ENCODE results near the gene IL1F10.

IL1F10 gene

GRCh38 chr2:113050921-113051895 lies 16.6 kb upstream of the IL1F10 start:
- Mint-ChIP-seq H3K9me3 (peaks cover 20% of the 10 kb centered on the region), H3K4me1 (ENCODE audit: low read depth) (peaks cover 10% of the 10 kb centered on the region), H3K27ac (no peak overlapping the region), H3K4me3 (no peak overlapping the region), H3K27me3 (peaks cover 3% of the 10 kb centered on the region), H3K36me3 (ENCODE audit: low read depth) (peaks cover 4% of the 10 kb centered on the region)

GRCh38 chr2:113052396-113052917 lies 15.3 kb upstream of the IL1F10 start, which contains the start of gene IL36B:
IL36B (minus strand) TSS chr2:113052867.
- no peak within 1 kb of the TSS for H3K4me3 Mint-ChIP-seq
- peaks cover 17% of the 10 kb centered on the region for H3K4me1 Mint-ChIP-seq (ENCODE audit: low read depth)
- H3K36me3 Mint-ChIP-seq (ENCODE audit: low read depth): peaks cover 4% of the 10 kb centered on the region
- no peaks in the 10 kb centered on the region for H3K27me3 Mint-ChIP-seq
- H3K9me3 Mint-ChIP-seq: peaks cover 24% of the 10 kb centered on the region
- no peak within 1 kb of the TSS for H3K27ac Mint-ChIP-seq

GRCh38 chr2:113053666-113054065 lies 14.1 kb upstream of the IL1F10 start:
- Mint-ChIP-seq H3K9me3 (peaks cover 24% of the 10 kb centered on the region), H3K27me3 (no peaks in the 10 kb centered on the region), H3K4me1 (ENCODE audit: low read depth) (peaks cover 17% of the 10 kb centered on the region), H3K36me3 (ENCODE audit: low read depth) (peaks cover 4% of the 10 kb centered on the region), H3K27ac (no peak overlapping the region), H3K4me3 (no peak overlapping the region)

GRCh38 chr2:113054066-113054465 lies 13.7 kb upstream of the IL1F10 start:
- Mint-ChIP-seq H3K4me3 (no peak overlapping the region), H3K27ac (no peak overlapping the region), H3K9me3 (peaks cover 24% of the 10 kb centered on the region), H3K27me3 (no peaks in the 10 kb centered on the region), H3K36me3 (ENCODE audit: low read depth) (peaks cover 4% of the 10 kb centered on the region), H3K4me1 (ENCODE audit: low read depth) (peaks cover 17% of the 10 kb centered on the region)

- Mint-ChIP-seq H3K36me3 (ENCODE audit: low read depth) (peaks cover 4% of the 10 kb centered on the region), H3K27ac (peak overlapping the region; percentile 19), H3K4me3 (no peak overlapping the region), H3K27me3 (no peaks in the 10 kb centered on the region), H3K9me3 (peaks cover 24% of the 10 kb centered on the region), H3K4me1 (ENCODE audit: low read depth) (peaks cover 17% of the 10 kb centered on the region)
These were observed 11.2 kb upstream of the IL1F10 start for GRCh38 chr2:113056521-113056920.

- peaks cover 4% of the 10 kb centered on the region for H3K36me3 Mint-ChIP-seq (ENCODE audit: low read depth)
- H3K27ac Mint-ChIP-seq: no peak overlapping the region
- no peak overlapping the region for H3K4me3 Mint-ChIP-seq
- peaks cover 24% of the 10 kb centered on the region for H3K9me3 Mint-ChIP-seq
- H3K4me1 Mint-ChIP-seq (ENCODE audit: low read depth): peaks cover 17% of the 10 kb centered on the region
- H3K27me3 Mint-ChIP-seq: no peaks in the 10 kb centered on the region
These were observed 10.7 kb upstream of the IL1F10 start for GRCh38 chr2:113057117-113057516.

GRCh38 chr2:113058411-113058994 lies 9.3 kb upstream of the IL1F10 start:
- peaks cover 17% of the 10 kb centered on the region for H3K4me1 Mint-ChIP-seq (ENCODE audit: low read depth)
- no peak overlapping the region for H3K4me3 Mint-ChIP-seq
- H3K36me3 Mint-ChIP-seq (ENCODE audit: low read depth): peaks cover 4% of the 10 kb centered on the region
- H3K9me3 Mint-ChIP-seq: peaks cover 24% of the 10 kb centered on the region
- no peaks in the 10 kb centered on the region for H3K27me3 Mint-ChIP-seq
- H3K27ac Mint-ChIP-seq: no peak overlapping the region

GRCh38 chr2:113058998-113059960 lies 8.5 kb upstream of the IL1F10 start, which contains the start of gene IL36RN:
IL36RN (plus strand) TSS chr2:113059198; CDS start chr2:113059439, 241 bp downstream.
- H3K36me3 Mint-ChIP-seq (ENCODE audit: low read depth): no peaks in the 10 kb centered on the region
- peaks cover 19% of the 10 kb centered on the region for H3K9me3 Mint-ChIP-seq
- no peaks in the 10 kb centered on the region for H3K27me3 Mint-ChIP-seq
- H3K4me1 Mint-ChIP-seq (ENCODE audit: low read depth): peaks cover 12% of the 10 kb centered on the region
- no peak within 1 kb of the TSS for H3K27ac Mint-ChIP-seq
- H3K4me3 Mint-ChIP-seq: no peak within 1 kb of the TSS

- no peaks in the 10 kb centered on the region for H3K36me3 Mint-ChIP-seq (ENCODE audit: low read depth)
- no peaks in the 10 kb centered on the region for H3K27me3 Mint-ChIP-seq
These were observed 7.4 kb upstream of the IL1F10 start for GRCh38 chr2:113060396-113060795.

GRCh38 chr2:113060796-113061195 lies 7.0 kb upstream of the IL1F10 start:
- H3K9me3 Mint-ChIP-seq: peaks cover 9% of the 10 kb centered on the region

More at GRCh38 chr2:113060396-113060795, 7.4 kb upstream of the IL1F10 start:
- Mint-ChIP-seq H3K4me3 (no peak overlapping the region), H3K9me3 (peaks cover 11% of the 10 kb centered on the region), H3K27ac (no peak overlapping the region), H3K4me1 (ENCODE audit: low read depth) (peaks cover 8% of the 10 kb centered on the region)

GRCh38 chr2:113061241-113061640 lies 6.5 kb upstream of the IL1F10 start:
- no peak overlapping the region for H3K4me3 Mint-ChIP-seq
- no peak overlapping the region for H3K27ac Mint-ChIP-seq
- H3K36me3 Mint-ChIP-seq (ENCODE audit: low read depth): no peaks in the 10 kb centered on the region
- peaks cover 6% of the 10 kb centered on the region for H3K4me1 Mint-ChIP-seq (ENCODE audit: low read depth)
- H3K9me3 Mint-ChIP-seq: peaks cover 7% of the 10 kb centered on the region
- no peaks in the 10 kb centered on the region for H3K27me3 Mint-ChIP-seq

More at GRCh38 chr2:113060796-113061195, 7.0 kb upstream of the IL1F10 start:
- Mint-ChIP-seq H3K4me1 (ENCODE audit: low read depth) (peaks cover 8% of the 10 kb centered on the region), H3K27ac (no peak overlapping the region), H3K4me3 (no peak overlapping the region), H3K27me3 (no peaks in the 10 kb centered on the region), H3K36me3 (ENCODE audit: low read depth) (no peaks in the 10 kb centered on the region)

GRCh38 chr2:113061896-113062770 lies 5.6 kb upstream of the IL1F10 start:
- H3K4me1 Mint-ChIP-seq (ENCODE audit: low read depth): no peaks in the 10 kb centered on the region
- no peaks in the 10 kb centered on the region for H3K27me3 Mint-ChIP-seq
- no peaks in the 10 kb centered on the region for H3K36me3 Mint-ChIP-seq (ENCODE audit: low read depth)
- no peak overlapping the region for H3K27ac Mint-ChIP-seq
- H3K9me3 Mint-ChIP-seq: peaks cover 4% of the 10 kb centered on the region
- H3K4me3 Mint-ChIP-seq: no peak overlapping the region

GRCh38 chr2:113064281-113064680 lies 3.5 kb upstream of the IL1F10 start:
- Mint-ChIP-seq H3K27me3 (no peaks in the 10 kb centered on the region), H3K27ac (no peak overlapping the region), H3K36me3 (ENCODE audit: low read depth) (no peaks in the 10 kb centered on the region), H3K4me3 (no peak overlapping the region), H3K9me3 (peaks cover 4% of the 10 kb centered on the region), H3K4me1 (ENCODE audit: low read depth) (no peaks in the 10 kb centered on the region)
